ENCODE results near the gene ARL2.

Gene ARL2

DNA sequence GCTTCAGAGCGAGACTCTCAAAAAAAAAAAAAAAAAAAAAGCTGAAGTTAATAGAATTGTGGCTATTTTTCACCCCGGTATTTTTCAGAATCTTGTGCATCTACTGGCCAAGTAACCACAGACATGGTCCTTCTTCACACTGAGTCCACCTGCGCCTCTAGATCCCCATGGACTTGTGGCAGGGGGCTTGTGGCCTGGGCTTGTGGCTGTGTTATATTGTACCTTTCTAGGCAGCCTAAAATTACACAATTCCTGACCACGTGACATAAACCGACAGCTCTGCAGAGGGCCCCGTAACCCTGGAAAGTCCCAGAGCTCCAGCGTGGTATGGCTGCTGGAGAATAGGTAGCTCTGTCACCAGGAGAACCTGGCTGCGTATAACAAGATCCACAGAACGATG lies 55.3 kb downstream of the ARL2 start:
- Mint-ChIP-seq H3K4me1 (peaks cover 6% of the 10 kb centered on the region), H3K36me3 (no peaks in the 10 kb centered on the region), H3K27ac (no peak overlapping the region), H3K4me3 (no peak overlapping the region), H3K9me3 (no peaks in the 10 kb centered on the region), H3K27me3 (no peaks in the 10 kb centered on the region)
- ATAC-seq = no peak

Measured in stimulated activated memory B cell treated with anti-CD40 and anti-IgM and Interleukin-4, amounts not matched to agents 10 μg/mL and 1 μg/mL and 100 μg/mL, for 72 hours (primary cell).